Caco-2 (cell line): ENCODE data around the gene ANGPTL2. TPM values are rescaled to one million over a fixed set of nuclear protein-coding genes. Genes with fewer than 3 reads are reported as not detected.

ENCODE experiments used
- BruUV-seq: library from RNA; stranded (reverse); fragments of 400-500 nt; replicated peaks from 2 replicates; lab custom pipeline; 2021; lab: Mats Ljungman, UMichigan
- CTCF ChIA-PET: fragments of 300-600 bp; sonication (Branson Sonifier 250); formaldehyde crosslinking; loops from one replicate; lab custom pipeline; 2022; ENCODE audit warnings: antibody characterized with exemption; lab: Charles Lee
- POLR2A ChIA-PET: fragments of 300-600 bp; sonication (Branson Sonifier 250); formaldehyde crosslinking; loops from one replicate; lab custom pipeline; 2022; ENCODE audit warnings: antibody characterized with exemption; lab: Charles Lee
- DNase-seq, 2 experiments: peaks; one replicate each; pipeline versions ENCODE4 v3.0.0 to v3.0.0-alpha.2; 2020 to 2022
- H3K27me3 ChIP-seq: replicated peaks from 2 replicates; pipeline ENCODE4 v1.6.0; 2011; ENCODE audit warnings: low read length; ENCODE audit not compliant: control insufficient read depth, insufficient read depth
- H3K36me3 ChIP-seq: 2 replicates; pipeline ENCODE4 v1.5.1; 2011; ENCODE audit warnings: low read length; ENCODE audit not compliant: control insufficient read depth, insufficient read depth
- H3K4me1 ChIP-seq: fragments of 250-450 bp; sonication (Bioruptor Pico); 2 replicates; pipeline ENCODE4 v1.5.1; 2020; ENCODE audit warnings: mild to moderate bottlenecking
- H3K4me3 ChIP-seq: 2 replicates; pipeline ENCODE4 v1.5.1; 2011; ENCODE audit warnings: low read depth, mild to moderate bottlenecking, control low read depth, low read length
- H3K9me3 ChIP-seq: fragments of 250-450 bp; sonication (Bioruptor Pico); 2 replicates; pipeline ENCODE4 v1.5.1; 2020; ENCODE audit warnings: mild to moderate bottlenecking, moderate library complexity
- H3K27ac Mint-ChIP-seq: one replicate; pipeline ENCODE4 v1.8.0; 2022; ENCODE audit warnings: mixed read lengths; ENCODE audit not compliant: unreplicated experiment
- H3K27me3 Mint-ChIP-seq: one replicate; pipeline ENCODE4 v1.8.0; 2022; ENCODE audit warnings: mixed read lengths; ENCODE audit not compliant: insufficient read depth, unreplicated experiment
- H3K36me3 Mint-ChIP-seq: one replicate; pipeline ENCODE4 v1.8.0; 2022; ENCODE audit warnings: mild to moderate bottlenecking, mixed read lengths; ENCODE audit not compliant: insufficient read depth, unreplicated experiment
- H3K4me1 Mint-ChIP-seq: one replicate; pipeline ENCODE4 v1.8.0; 2022; ENCODE audit warnings: low read depth, mixed read lengths; ENCODE audit not compliant: unreplicated experiment
- H3K4me3 Mint-ChIP-seq: one replicate; pipeline ENCODE4 v1.8.0; 2022; ENCODE audit warnings: mild to moderate bottlenecking, moderate library complexity, mixed read lengths; ENCODE audit not compliant: unreplicated experiment
- H3K9me3 Mint-ChIP-seq: one replicate; pipeline ENCODE4 v1.8.0; 2022; ENCODE audit warnings: mixed read lengths; ENCODE audit not compliant: unreplicated experiment
- intact Hi-C: fragments of 100-400 bp; cut with micrococcal nuclease; formaldehyde crosslinking; loops from one replicate; pipeline ENCODE4 v1.10.0; 2022; ENCODE audit not compliant: unreplicated experiment
- total RNA-seq: library from RNA; stranded (reverse); gene quantifications from 2 replicates; pipeline ENCODE4 v1.2.3, GENCODE V29; 2022
- TF ChIP-seq, protein P1 (sequence below), 2 experiments: fragments of 200-600 bp in 1 of 2; IDR thresholded peaks; 1 replicate in 1 of 2; 2 replicates in 1 of 2; pipeline versions ENCODE4 v1.5.1 to v1.8.0; 2011 to 2022; ENCODE audit warnings: antibody characterized with exemption in 1 of 2, control low read depth in 1 of 2, inconsistent platforms in 1 of 2, low read depth in 1 of 2, low read length in 1 of 2, mild to moderate bottlenecking in 1 of 2, moderate library complexity in 1 of 2; ENCODE audit not compliant: insufficient read depth in 1 of 2, severe bottlenecking in 1 of 2, unreplicated experiment in 1 of 2

Gene ANGPTL2
- total RNA-seq, 1 experiment from 2014 or later: not detected

DNA sequence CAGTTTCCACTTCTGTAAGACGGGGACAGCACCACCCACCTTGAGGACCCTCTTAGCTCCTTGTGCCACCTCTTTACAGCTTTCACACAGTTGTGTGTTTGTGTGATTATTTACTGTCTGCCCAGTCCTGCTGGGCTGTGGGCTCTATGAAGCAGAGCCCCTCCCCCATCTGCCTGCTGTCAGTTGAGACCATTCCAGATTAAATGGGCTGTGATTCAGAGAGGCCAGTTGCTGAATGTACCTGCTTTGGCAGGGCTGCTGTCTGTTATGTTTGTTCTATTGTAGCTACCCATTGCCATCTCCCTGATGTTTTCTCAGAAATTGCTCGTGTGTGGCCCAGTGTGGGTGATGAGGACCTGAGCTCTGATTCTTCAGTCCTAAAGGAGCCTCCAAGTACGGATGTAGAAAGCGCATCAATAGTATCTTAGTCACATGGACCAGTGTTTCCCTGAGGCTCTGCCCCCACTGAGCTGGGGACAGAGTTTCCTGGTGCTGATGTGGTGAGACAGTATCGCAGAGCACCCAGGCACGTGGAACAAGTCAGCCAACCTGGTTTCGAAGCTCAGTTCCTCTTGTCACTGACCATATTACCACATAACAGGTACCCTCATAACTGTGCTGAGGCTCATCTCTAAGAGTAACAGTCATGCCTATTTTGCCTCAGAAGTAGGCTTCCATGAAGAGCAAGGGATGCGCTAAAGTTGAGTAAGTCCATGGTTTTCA lies 3.7 kb downstream of the ANGPTL2 start:
- ChIA-PET POLR2A (no interaction called here), CTCF (no interaction called here)
- no peak for DNase-seq
- TF ChIP-seq, protein P1, sequence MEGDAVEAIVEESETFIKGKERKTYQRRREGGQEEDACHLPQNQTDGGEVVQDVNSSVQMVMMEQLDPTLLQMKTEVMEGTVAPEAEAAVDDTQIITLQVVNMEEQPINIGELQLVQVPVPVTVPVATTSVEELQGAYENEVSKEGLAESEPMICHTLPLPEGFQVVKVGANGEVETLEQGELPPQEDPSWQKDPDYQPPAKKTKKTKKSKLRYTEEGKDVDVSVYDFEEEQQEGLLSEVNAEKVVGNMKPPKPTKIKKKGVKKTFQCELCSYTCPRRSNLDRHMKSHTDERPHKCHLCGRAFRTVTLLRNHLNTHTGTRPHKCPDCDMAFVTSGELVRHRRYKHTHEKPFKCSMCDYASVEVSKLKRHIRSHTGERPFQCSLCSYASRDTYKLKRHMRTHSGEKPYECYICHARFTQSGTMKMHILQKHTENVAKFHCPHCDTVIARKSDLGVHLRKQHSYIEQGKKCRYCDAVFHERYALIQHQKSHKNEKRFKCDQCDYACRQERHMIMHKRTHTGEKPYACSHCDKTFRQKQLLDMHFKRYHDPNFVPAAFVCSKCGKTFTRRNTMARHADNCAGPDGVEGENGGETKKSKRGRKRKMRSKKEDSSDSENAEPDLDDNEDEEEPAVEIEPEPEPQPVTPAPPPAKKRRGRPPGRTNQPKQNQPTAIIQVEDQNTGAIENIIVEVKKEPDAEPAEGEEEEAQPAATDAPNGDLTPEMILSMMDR (IDR thresholded peaks at IDR 0.05; ENCODE audit: insufficient read depth in 1 of 2, low read depth in 1 of 2, low read length in 1 of 2, severe bottlenecking in 1 of 2, unreplicated experiment in 1 of 2): no peak
- Mint-ChIP-seq H3K27ac (no peak overlapping the region), H3K36me3 (peaks cover 9% of the 10 kb centered on the region), H3K4me3 (no peak overlapping the region), H3K9me3 (no peaks in the 10 kb centered on the region), H3K27me3 (no peaks in the 10 kb centered on the region), H3K4me1 (peaks cover 14% of the 10 kb centered on the region)
- intact Hi-C loops: no loop called here
- Histone ChIP-seq H3K9me3 (no peaks in the 10 kb centered on the region), H3K27me3 (no peaks in the 10 kb centered on the region), H3K4me1 (peaks cover 7% of the 10 kb centered on the region; the same call in 1 of the 2 replicates), H3K36me3 (peaks cover 1% of the 10 kb centered on the region; the same call in 1 of the 2 replicates), H3K4me3 (no peak overlapping the region)
- BruUV-seq: no TSS peak

DNA sequence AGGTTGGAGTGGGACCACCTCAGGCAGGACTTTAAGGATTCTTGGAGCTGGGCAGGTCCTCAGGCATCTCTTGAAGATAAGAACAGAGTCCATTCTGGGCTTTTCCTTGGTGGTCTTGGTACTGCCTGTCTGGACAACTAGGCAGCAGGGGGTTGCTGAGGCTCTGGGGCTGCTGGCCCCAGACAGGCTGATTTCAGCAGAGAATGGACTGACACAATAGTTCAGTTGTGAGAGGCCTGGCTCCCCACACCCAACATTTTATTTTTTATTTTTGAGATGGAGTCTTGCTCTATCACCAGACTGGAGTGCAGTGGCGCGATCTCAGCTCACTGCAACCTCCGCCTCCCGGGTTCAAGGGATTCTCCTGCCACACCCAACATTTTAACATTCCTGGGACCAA lies 4.6 kb downstream of the ANGPTL2 start:
- intact Hi-C loops: no loop called here
- no peaks in the 10 kb centered on the region for H3K27me3 ChIP-seq
- H3K36me3 Mint-ChIP-seq: peaks cover 9% of the 10 kb centered on the region
- H3K4me3 ChIP-seq: no peak overlapping the region
- no peaks in the 10 kb centered on the region for H3K27me3 Mint-ChIP-seq
- TF ChIP-seq, protein P1 (IDR thresholded peaks at IDR 0.05; ENCODE audit: insufficient read depth in 1 of 2, low read depth in 1 of 2, low read length in 1 of 2, severe bottlenecking in 1 of 2, unreplicated experiment in 1 of 2): no peak
- POLR2A ChIA-PET: interaction anchor here (0.5 kb wide), 1 partner anchor 51 kb away, joined by 4 read pairs; no protein-coding TSS in a partner anchor
- H3K36me3 ChIP-seq: peaks cover 1% of the 10 kb centered on the region; the same call in 1 of the 2 replicates
- CTCF ChIA-PET: no interaction called here
- no peaks in the 10 kb centered on the region for H3K9me3 ChIP-seq
- BruUV-seq: no TSS peak
- no peak overlapping the region for H3K27ac Mint-ChIP-seq
- no peak for DNase-seq
- H3K4me1 ChIP-seq: peaks cover 13% of the 10 kb centered on the region
- peaks cover 14% of the 10 kb centered on the region for H3K4me1 Mint-ChIP-seq
- H3K4me3 Mint-ChIP-seq: no peak overlapping the region
- H3K9me3 Mint-ChIP-seq: no peaks in the 10 kb centered on the region

DNA sequence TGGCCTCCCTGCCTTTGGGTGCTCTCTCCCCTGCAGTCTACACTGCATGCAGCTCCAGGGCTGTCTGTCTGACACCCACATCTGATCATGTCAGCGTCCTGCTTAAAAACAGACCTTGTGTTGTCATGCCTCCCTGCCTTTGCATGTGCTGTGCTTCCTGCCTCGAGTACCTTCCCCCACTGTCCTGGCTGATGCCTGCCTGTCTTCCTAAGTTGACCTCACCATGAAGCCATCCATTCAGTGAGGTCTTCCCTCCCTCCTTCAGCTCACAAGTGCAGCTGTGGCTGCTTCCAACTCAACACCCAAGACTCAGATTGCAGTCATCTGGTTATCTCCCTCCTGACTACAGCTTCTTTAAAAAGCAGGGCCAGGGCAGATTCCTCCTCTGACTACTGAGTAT lies 5.5 kb downstream of the ANGPTL2 start:
- CTCF ChIA-PET: interaction anchor here (0.8 kb wide), 1 partner anchor 50 kb away, joined by 3 read pairs; no protein-coding TSS in a partner anchor
- POLR2A ChIA-PET: interaction anchor here (0.5 kb wide), 1 partner anchor 51 kb away, joined by 4 read pairs; no protein-coding TSS in a partner anchor

More for the DNA sequence above, 5.5 kb downstream of the ANGPTL2 start:
- Histone ChIP-seq H3K4me3 (no peak overlapping the region), H3K9me3 (no peaks in the 10 kb centered on the region), H3K36me3 (peaks cover 1% of the 10 kb centered on the region; the same call in 1 of the 2 replicates), H3K4me1 (peaks cover 15% of the 10 kb centered on the region), H3K27me3 (no peaks in the 10 kb centered on the region)
- Mint-ChIP-seq H3K9me3 (no peaks in the 10 kb centered on the region), H3K36me3 (peaks cover 9% of the 10 kb centered on the region), H3K4me1 (peaks cover 14% of the 10 kb centered on the region), H3K27ac (no peak overlapping the region), H3K27me3 (no peaks in the 10 kb centered on the region), H3K4me3 (no peak overlapping the region)
- no TSS peak for BruUV-seq
- intact Hi-C loops: no loop called here
- TF ChIP-seq, protein P1 (IDR thresholded peaks at IDR 0.05; ENCODE audit: insufficient read depth in 1 of 2, low read depth in 1 of 2, low read length in 1 of 2, severe bottlenecking in 1 of 2, unreplicated experiment in 1 of 2): no peak
- DNase-seq: no peak
